HCT116 (cell line): Measurements from ENCODE around the gene RNU6-9. TPM values are rescaled to one million over a fixed set of nuclear protein-coding genes. Genes with fewer than 3 reads are reported as not detected.

ENCODE experiments used
- ATAC-seq: fragments of 200-7000 bp; cut with Tn5 transposase; 2 replicates; pipeline ENCODE4 v1.9.1; 2020; ENCODE audit warnings: mild to moderate bottlenecking, moderate library complexity
- BruUV-seq: library from RNA; stranded (reverse); fragments of 400-500 nt; replicated peaks from 2 replicates; lab custom pipeline; 2021; lab: Mats Ljungman, UMichigan
- CTCF ChIA-PET: fragments of 300-600 bp; sonication (Branson Sonifier 250); formaldehyde crosslinking; loops from one replicate; lab custom pipeline; 2021; ENCODE audit warnings: antibody characterized with exemption; lab: Charles Lee
- POLR2A ChIA-PET: fragments of 300-600, 350-600 bp; sonication (Branson Sonifier 250); formaldehyde crosslinking; loops from one replicate; lab custom pipeline; 2021; ENCODE audit warnings: antibody characterized with exemption; lab: Charles Lee
- RAD21 ChIA-PET, 2 experiments: fragments of 300-600 bp; sonication (Branson Sonifier 250); formaldehyde crosslinking; loops; one replicate each; lab custom pipeline; 2023; ENCODE audit warnings: low total read pairs in 2 of 2; ENCODE audit not compliant: uncharacterized antibody in 2 of 2, unreplicated experiment in 2 of 2, low non-redundant PET in 1 of 2; lab: Charles Lee
- DNase-seq: peaks from one replicate; pipeline ENCODE4 v3.0.0-alpha.2; 2010; ENCODE audit warnings: low read depth, low spot score
- H2AFZ ChIP-seq: fragments of 200-600 bp; shearing (Covaris generic), sonication (generic); 2 replicates; pipeline ENCODE4 v1.6.1; 2017; ENCODE audit warnings: low read depth, mixed run types, mixed read lengths, antibody characterized with exemption, low read length; ENCODE audit not compliant: poor library complexity, severe bottlenecking
- H3K27ac ChIP-seq: 2 replicates; pipeline ENCODE4 v1.5.1; 2012; ENCODE audit warnings: low read depth, low read length
- H3K27me3 ChIP-seq: fragments of 200-600 bp; sonication (generic); 2 replicates; pipeline ENCODE4 v1.6.1; 2016; ENCODE audit warnings: mixed run types, low read length, mixed read lengths; ENCODE audit not compliant: insufficient read depth
- H3K36me3 ChIP-seq, 2 experiments: fragments of 200-500 bp in 1 of 2; fragments of 200-600 bp in 1 of 2; sonication (Bioruptor generic) in 1 of 2; sonication (generic) in 1 of 2; 2 replicates each; pipeline versions ENCODE4 v1.5.1 to v1.6.1; 2014 to 2016; ENCODE audit warnings: low read length in 2 of 2, inconsistent platforms in 1 of 2, mixed read lengths in 1 of 2, mixed run types in 1 of 2; ENCODE audit not compliant: insufficient read depth in 2 of 2, control insufficient read depth in 1 of 2
- H3K4me1 ChIP-seq, 2 experiments: fragments of 200-600 bp in 1 of 2; sonication (generic) in 1 of 2; 2 replicates each; pipeline versions ENCODE4 v1.5.1 to v1.6.1; 2012 to 2017; ENCODE audit warnings: low read length in 2 of 2, inconsistent platforms in 1 of 2, mild to moderate bottlenecking in 1 of 2, mixed read lengths in 1 of 2, mixed run types in 1 of 2, moderate library complexity in 1 of 2; ENCODE audit not compliant: insufficient read depth in 2 of 2, control insufficient read depth in 1 of 2
- H3K4me2 ChIP-seq: fragments of 200-600 bp; sonication (generic); 2 replicates; pipeline ENCODE4 v1.6.1; 2017; ENCODE audit warnings: mixed run types, low read length, mixed read lengths
- H3K4me3 ChIP-seq, 2 experiments: fragments of 200-600 bp in 1 of 2; sonication (generic) in 1 of 2; replicated peaks in 1 of 2; 2 replicates each; pipeline ENCODE4 v1.5.1; 2011 to 2016; ENCODE audit warnings: low read length in 2 of 2, control low read depth in 1 of 2, low read depth in 1 of 2, mild to moderate bottlenecking in 1 of 2, mixed read lengths in 1 of 2, mixed run types in 1 of 2
- H3K79me2 ChIP-seq: fragments of 200-600 bp; sonication (generic); 2 replicates; pipeline ENCODE4 v1.6.1; 2017; ENCODE audit warnings: mild to moderate bottlenecking, mixed run types, low read length, moderate library complexity, mixed read lengths; ENCODE audit not compliant: insufficient read depth
- H3K9ac ChIP-seq: fragments of 200-600 bp; sonication (generic); 2 replicates; pipeline ENCODE4 v1.6.1; 2016; ENCODE audit warnings: low read length, mixed read lengths
- H3K9me2 ChIP-seq: fragments of 200-600 bp; sonication (generic), shearing (Covaris generic); 2 replicates; pipeline ENCODE4 v1.6.1; 2017; ENCODE audit warnings: mixed run types, mild to moderate bottlenecking, moderate library complexity; ENCODE audit not compliant: insufficient read depth
- H3K9me3 ChIP-seq, 2 experiments: fragments of 200-500 bp in 1 of 2; fragments of 200-600 bp in 1 of 2; sonication (Bioruptor generic) in 1 of 2; sonication (generic) in 1 of 2; 2 replicates each; pipeline ENCODE4 v1.6.1; 2014 to 2017; ENCODE audit warnings: low read length in 2 of 2, mixed read lengths in 2 of 2, inconsistent platforms in 1 of 2, low read depth in 1 of 2, mild to moderate bottlenecking in 1 of 2, mixed run types in 1 of 2, moderate library complexity in 1 of 2; ENCODE audit not compliant: control insufficient read depth in 1 of 2, insufficient read depth in 1 of 2
- H4K20me1 ChIP-seq: fragments of 200-600 bp; sonication (generic), shearing (Covaris generic); 2 replicates; pipeline ENCODE4 v1.6.1; 2017; ENCODE audit warnings: mixed run types, mild to moderate bottlenecking, moderate library complexity; ENCODE audit not compliant: insufficient read depth
- CBX3 ChIP-seq: IDR thresholded peaks from 2 replicates; pipeline ENCODE4 v1.6.1; 2012; ENCODE audit warnings: low read depth
- EGR1 ChIP-seq: IDR thresholded peaks from 2 replicates; pipeline ENCODE4 v1.6.1; 2012; ENCODE audit warnings: low read depth
- ELF1 ChIP-seq: IDR thresholded peaks from 2 replicates; pipeline ENCODE4 v1.6.1; 2012; ENCODE audit warnings: low read depth, borderline replicate concordance
- EZH2phosphoT487 ChIP-seq: fragments of 200-600 bp; IDR thresholded peaks from 2 replicates; pipeline ENCODE4 v1.6.1; 2018; ENCODE audit warnings: antibody characterized with exemption, borderline replicate concordance
- FOSL1 ChIP-seq: IDR thresholded peaks from 2 replicates; pipeline ENCODE4 v1.6.1; 2012; ENCODE audit warnings: low read depth
- MAX ChIP-seq: IDR thresholded peaks from 2 replicates; pipeline ENCODE4 v1.6.1; 2012
- POLR2A ChIP-seq: IDR thresholded peaks from 2 replicates; pipeline ENCODE4 v1.7.0; 2011; ENCODE audit warnings: borderline replicate concordance; ENCODE audit not compliant: insufficient read depth, insufficient read length; ENCODE audit errors: extremely low read depth
- POLR2AphosphoS5 ChIP-seq: IDR thresholded peaks from 2 replicates; pipeline ENCODE4 v1.6.1; 2011; ENCODE audit warnings: mild to moderate bottlenecking, low read depth, low read length, moderate library complexity
- REST ChIP-seq: IDR thresholded peaks from 2 replicates; pipeline ENCODE4 v1.6.1; 2012; ENCODE audit warnings: low read depth
- TCF7L2 ChIP-seq: IDR thresholded peaks from 2 replicates; pipeline ENCODE4 v1.7.0; 2011; ENCODE audit warnings: borderline replicate concordance, inconsistent platforms; ENCODE audit not compliant: insufficient read depth, insufficient read length; ENCODE audit errors: extremely low read depth
- YY1 ChIP-seq: IDR thresholded peaks from 2 replicates; pipeline ENCODE4 v1.6.1; 2011; ENCODE audit warnings: low read length, low read depth, moderate library complexity, mild to moderate bottlenecking; ENCODE audit not compliant: insufficient replicate concordance; ENCODE audit errors: extremely low read depth
- ZFX ChIP-seq: fragments of 450-650 bp; IDR thresholded peaks from 2 replicates; pipeline ENCODE4 v1.6.1; 2017
- intact Hi-C: fragments of 100-400 bp; cut with micrococcal nuclease; formaldehyde crosslinking; loops from 2 replicates; pipeline ENCODE4 v1.10.0; 2022
- total RNA-seq: library from RNA; stranded (reverse); gene quantifications from one replicate; pipeline ENCODE4 v1.2.1, GENCODE V29; 2021; ENCODE audit not compliant: unreplicated experiment

The RNU6-9 gene
- total RNA-seq, 1 experiment from 2014 or later: not detected

GRCh38 chr19:899336-900042 lies 6.2 kb downstream of the RNU6-9 start (continued):
- TF ChIP-seq MAX: no peak
- TF ChIP-seq TCF7L2: no peak

- Histone ChIP-seq H3K4me2 (peak overlapping the region; percentile 32), H3K36me3 (peaks cover 6 to 7% of the 10 kb centered on the region in 2 experiments; a peak in 3 of 4 replicates), H2AFZ (no peak overlapping the region), H3K4me1 (peaks cover 6 to 16% of the 10 kb centered on the region in 2 experiments; a peak in 3 of 4 replicates), H4K20me1 (no peaks in the 10 kb centered on the region), H3K9me3 (no peaks in the 10 kb centered on the region), H3K27me3 (no peaks in the 10 kb centered on the region), H3K4me3 (no peak overlapping the region), H3K27ac (peak overlapping the region; percentile 49; the same call in 1 of the 2 replicates), H3K79me2 (peaks cover 17% of the 10 kb centered on the region; the same call in 1 of the 2 replicates), H3K9me2 (no peaks in the 10 kb centered on the region), H3K9ac (no peak overlapping the region)
- DNase-seq (no peak), ATAC-seq (peak; percentile 37; the same call in 1 of the 2 replicates)
- no TSS peak for BruUV-seq
- POLR2A ChIA-PET: no interaction called here
- TF ChIP-seq YY1 (no peak), ZFX (no peak), EZH2phosphoT487 (no peak), POLR2A (no peak), FOSL1 (no peak), CBX3 (no peak), POLR2AphosphoS5 (no peak), EGR1 (no peak), ELF1 (no peak), MAX (no peak), REST (no peak)
- RAD21 ChIA-PET: no interaction called here
- intact Hi-C loops: no loop called here
- CTCF ChIA-PET: no interaction called here
Measured at GRCh38 chr19:900043-900301, 6.7 kb downstream of the RNU6-9 start.
